Measurements from ENCODE around the gene ATRNL1. TPM values are rescaled to one million over a fixed set of nuclear protein-coding genes. Genes with fewer than 3 reads are reported as not detected.

ATRNL1 gene
- polyA plus RNA-seq, 3 donors = not detected

DNA sequence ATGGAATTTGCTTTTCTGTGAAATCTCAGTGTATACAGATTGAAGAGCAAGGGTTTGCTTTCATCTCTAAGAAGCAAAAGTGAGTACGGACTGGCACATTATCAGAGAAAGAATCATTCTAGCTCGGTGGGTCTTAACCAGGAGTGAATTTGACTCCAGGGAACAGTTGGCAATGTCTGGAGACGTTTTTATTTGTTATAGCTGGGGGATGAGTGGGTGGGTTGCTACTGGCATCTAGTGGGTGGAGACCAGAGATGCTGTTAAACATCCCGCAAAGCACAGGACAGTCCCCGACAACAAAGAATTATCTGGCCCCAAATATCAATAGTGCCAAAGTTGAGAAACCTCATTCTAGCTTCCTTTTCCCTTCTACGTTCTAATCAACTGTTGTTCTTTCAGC is 43.8 kb upstream of the ATRNL1 start:
- Histone ChIP-seq H3K9ac (ENCODE audit: insufficient read depth, low read length, poor library complexity, severe bottlenecking) (no peak overlapping the region), H3K27me3 (ENCODE audit: control insufficient read depth in 2 of 2, insufficient read depth in 2 of 2, low read length in 2 of 2) (peaks cover 0 to 3% of the 10 kb centered on the region in 2 donors), H4K20me1 (ENCODE audit: insufficient read depth, low read length) (no peaks in the 10 kb centered on the region), H3K4me2 (replicated peaks; ENCODE audit: extremely low read depth, low read length, poor library complexity, severe bottlenecking) (no peak overlapping the region), H3K36me3 (replicated peaks in 1 of 2; ENCODE audit: control insufficient read depth in 1 of 2, insufficient read depth in 2 of 2, low read length in 2 of 2) (no peaks in the 10 kb centered on the region), H3K27ac (ENCODE audit: low read depth in 1 of 2, low read length in 2 of 2) (no peak overlapping the region), H3K79me2 (ENCODE audit: insufficient read depth, low read length) (no peaks in the 10 kb centered on the region), H2AFZ (ENCODE audit: insufficient read depth, low read depth, low read length, poor library complexity, severe bottlenecking) (no peak overlapping the region), H3K4me1 (ENCODE audit: control insufficient read depth in 1 of 2, insufficient read depth in 2 of 2, low read length in 2 of 2) (no peaks in the 10 kb centered on the region), H3K9me3 (replicated peaks in 1 of 2; ENCODE audit: control insufficient read depth in 1 of 2, insufficient read depth in 1 of 2, low read length in 2 of 2) (no peaks in the 10 kb centered on the region), H3K4me3 (replicated peaks in 1 of 3; ENCODE audit: low read depth in 2 of 3, low read length in 3 of 3) (no peak overlapping the region)
- no peaks in the 10 kb centered on the region for H3K9me3 Mint-ChIP-seq
- intact Hi-C loops (cut with micrococcal nuclease) = no loop called here
- 75% methylated on average over 3 of the region's 6 CpGs for WGBS (ENCODE audit: insufficient coverage)
- DNase-seq = no peak
- H3K36me3 Mint-ChIP-seq = no peaks in the 10 kb centered on the region
- no peak overlapping the region for H3K27ac Mint-ChIP-seq
- no peak overlapping the region for H3K4me3 Mint-ChIP-seq
- peaks cover 0 to 2% (median 0%) of the 10 kb centered on the region in 3 donors for H3K27me3 Mint-ChIP-seq (ENCODE audit: low read depth in 3 of 3)
- no peaks in the 10 kb centered on the region for H3K4me1 Mint-ChIP-seq
- TF ChIP-seq, protein P1, sequence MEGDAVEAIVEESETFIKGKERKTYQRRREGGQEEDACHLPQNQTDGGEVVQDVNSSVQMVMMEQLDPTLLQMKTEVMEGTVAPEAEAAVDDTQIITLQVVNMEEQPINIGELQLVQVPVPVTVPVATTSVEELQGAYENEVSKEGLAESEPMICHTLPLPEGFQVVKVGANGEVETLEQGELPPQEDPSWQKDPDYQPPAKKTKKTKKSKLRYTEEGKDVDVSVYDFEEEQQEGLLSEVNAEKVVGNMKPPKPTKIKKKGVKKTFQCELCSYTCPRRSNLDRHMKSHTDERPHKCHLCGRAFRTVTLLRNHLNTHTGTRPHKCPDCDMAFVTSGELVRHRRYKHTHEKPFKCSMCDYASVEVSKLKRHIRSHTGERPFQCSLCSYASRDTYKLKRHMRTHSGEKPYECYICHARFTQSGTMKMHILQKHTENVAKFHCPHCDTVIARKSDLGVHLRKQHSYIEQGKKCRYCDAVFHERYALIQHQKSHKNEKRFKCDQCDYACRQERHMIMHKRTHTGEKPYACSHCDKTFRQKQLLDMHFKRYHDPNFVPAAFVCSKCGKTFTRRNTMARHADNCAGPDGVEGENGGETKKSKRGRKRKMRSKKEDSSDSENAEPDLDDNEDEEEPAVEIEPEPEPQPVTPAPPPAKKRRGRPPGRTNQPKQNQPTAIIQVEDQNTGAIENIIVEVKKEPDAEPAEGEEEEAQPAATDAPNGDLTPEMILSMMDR (IDR thresholded peaks at IDR 0.05) = no peak

DNA sequence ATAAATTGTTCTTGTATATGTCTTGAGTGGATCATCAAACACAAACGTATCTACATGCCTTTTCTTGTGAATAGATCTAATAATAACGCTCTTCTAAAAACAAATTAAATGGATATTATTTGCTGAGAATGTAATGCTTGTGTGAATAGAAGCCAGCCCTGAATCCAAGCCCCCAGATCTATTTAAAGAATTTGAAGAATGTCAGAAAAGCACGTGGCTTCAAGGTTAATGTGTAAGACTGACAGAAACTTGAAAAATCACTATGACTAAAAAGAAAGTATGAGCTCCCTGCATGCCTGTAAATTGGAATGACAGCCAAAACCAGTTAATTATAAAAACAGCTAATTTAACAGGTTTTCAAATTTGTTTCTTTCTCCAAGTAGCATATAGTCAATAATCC is 43.2 kb upstream of the ATRNL1 start:
- no peaks in the 10 kb centered on the region for H3K36me3 Mint-ChIP-seq
- TF ChIP-seq, protein P1 (IDR thresholded peaks at IDR 0.05) = no peak

More for the DNA sequence above, 43.2 kb upstream of the ATRNL1 start:
- no peak overlapping the region for H3K4me3 ChIP-seq (replicated peaks in 1 of 3; ENCODE audit: low read depth in 2 of 3, low read length in 3 of 3)
- peaks cover 0 to 3% of the 10 kb centered on the region in 2 donors for H3K27me3 ChIP-seq (ENCODE audit: control insufficient read depth in 2 of 2, insufficient read depth in 2 of 2, low read length in 2 of 2)
- no peak overlapping the region for H3K27ac ChIP-seq (ENCODE audit: low read depth in 1 of 2, low read length in 2 of 2)
- H3K9me3 ChIP-seq (replicated peaks in 1 of 2; ENCODE audit: control insufficient read depth in 1 of 2, insufficient read depth in 1 of 2, low read length in 2 of 2) = no peaks in the 10 kb centered on the region
- H3K9me3 Mint-ChIP-seq = no peaks in the 10 kb centered on the region
- H3K27me3 Mint-ChIP-seq (ENCODE audit: low read depth in 3 of 3) = peaks cover 0 to 2% (median 0%) of the 10 kb centered on the region in 3 donors
- DNase-seq = no peak
- no peak overlapping the region for H3K9ac ChIP-seq (ENCODE audit: insufficient read depth, low read length, poor library complexity, severe bottlenecking)
- H3K4me1 ChIP-seq (ENCODE audit: control insufficient read depth in 1 of 2, insufficient read depth in 2 of 2, low read length in 2 of 2) = no peaks in the 10 kb centered on the region
- no peak overlapping the region for H2AFZ ChIP-seq (ENCODE audit: insufficient read depth, low read depth, low read length, poor library complexity, severe bottlenecking)
- no peaks in the 10 kb centered on the region for H3K79me2 ChIP-seq (ENCODE audit: insufficient read depth, low read length)
- H4K20me1 ChIP-seq (ENCODE audit: insufficient read depth, low read length) = no peaks in the 10 kb centered on the region
- no peaks in the 10 kb centered on the region for H3K4me1 Mint-ChIP-seq
- H3K36me3 ChIP-seq (replicated peaks in 1 of 2; ENCODE audit: control insufficient read depth in 1 of 2, insufficient read depth in 2 of 2, low read length in 2 of 2) = no peaks in the 10 kb centered on the region
- no peak overlapping the region for H3K27ac Mint-ChIP-seq
- intact Hi-C loops (cut with micrococcal nuclease) = no loop called here
- H3K4me2 ChIP-seq (replicated peaks; ENCODE audit: extremely low read depth, low read length, poor library complexity, severe bottlenecking) = no peak overlapping the region
- no CpG with 5 or more reads among the region's 3 CpGs for WGBS (ENCODE audit: insufficient coverage)
- H3K4me3 Mint-ChIP-seq = no peak overlapping the region

Data from CD14-positive monocyte (primary cell).